ENCODE data around the gene DUSP22.

- no peak for TF ChIP-seq CTCF (IDR thresholded peaks at IDR 0.05)
- no peak for TF ChIP-seq EZH2 (IDR thresholded peaks at IDR 0.05)
Measured at GRCh38 chr6:309947-310346, 17.7 kb downstream of the DUSP22 start.
